ENCODE data around the gene SLC26A6.

The SLC26A6 gene, protein sequence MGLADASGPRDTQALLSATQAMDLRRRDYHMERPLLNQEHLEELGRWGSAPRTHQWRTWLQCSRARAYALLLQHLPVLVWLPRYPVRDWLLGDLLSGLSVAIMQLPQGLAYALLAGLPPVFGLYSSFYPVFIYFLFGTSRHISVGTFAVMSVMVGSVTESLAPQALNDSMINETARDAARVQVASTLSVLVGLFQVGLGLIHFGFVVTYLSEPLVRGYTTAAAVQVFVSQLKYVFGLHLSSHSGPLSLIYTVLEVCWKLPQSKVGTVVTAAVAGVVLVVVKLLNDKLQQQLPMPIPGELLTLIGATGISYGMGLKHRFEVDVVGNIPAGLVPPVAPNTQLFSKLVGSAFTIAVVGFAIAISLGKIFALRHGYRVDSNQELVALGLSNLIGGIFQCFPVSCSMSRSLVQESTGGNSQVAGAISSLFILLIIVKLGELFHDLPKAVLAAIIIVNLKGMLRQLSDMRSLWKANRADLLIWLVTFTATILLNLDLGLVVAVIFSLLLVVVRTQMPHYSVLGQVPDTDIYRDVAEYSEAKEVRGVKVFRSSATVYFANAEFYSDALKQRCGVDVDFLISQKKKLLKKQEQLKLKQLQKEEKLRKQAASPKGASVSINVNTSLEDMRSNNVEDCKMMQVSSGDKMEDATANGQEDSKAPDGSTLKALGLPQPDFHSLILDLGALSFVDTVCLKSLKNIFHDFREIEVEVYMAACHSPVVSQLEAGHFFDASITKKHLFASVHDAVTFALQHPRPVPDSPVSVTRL

DNA sequence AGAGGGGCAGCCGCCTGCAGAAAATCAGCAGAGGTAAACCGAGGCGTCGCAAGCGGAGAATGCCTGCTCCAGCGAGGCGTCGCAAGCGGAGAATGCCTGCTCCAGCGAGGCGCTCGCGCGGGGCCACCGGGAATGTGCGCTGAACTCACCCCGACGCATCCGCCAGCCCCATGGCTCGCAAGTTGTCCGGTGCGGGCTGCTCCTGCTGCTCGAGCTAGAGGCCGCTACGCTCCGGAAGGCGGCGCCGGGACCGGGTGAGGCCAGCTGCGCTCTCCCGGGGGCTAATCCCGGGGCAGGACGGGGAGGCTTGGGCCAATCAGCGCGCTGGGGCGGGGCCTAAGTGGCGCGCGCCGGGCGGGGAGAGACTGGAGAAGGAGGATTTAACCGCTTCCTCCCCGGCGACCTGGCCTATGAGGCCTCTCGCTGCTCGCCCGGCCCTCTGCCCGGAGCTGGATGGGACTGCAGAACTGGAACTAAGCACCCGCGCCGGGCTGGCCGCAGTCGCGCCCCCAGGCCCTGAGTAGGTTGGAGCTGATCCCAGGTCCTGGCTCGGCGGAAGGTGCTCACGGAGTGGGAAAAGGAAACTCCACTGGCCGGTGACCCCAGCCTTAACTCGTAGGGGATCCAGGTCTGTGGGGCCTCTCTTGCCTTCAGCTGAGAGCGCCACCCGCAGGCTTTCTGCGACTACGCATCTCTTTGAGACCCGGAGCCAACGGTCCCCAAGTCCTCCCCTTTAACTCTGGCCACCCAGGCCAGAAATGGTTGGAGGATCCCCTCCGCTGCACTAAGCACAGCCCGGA lies at the start of gene SLC26A6:
Gene SLC26A6, minus strand, starts transcription at position 240 of the 800 bp plus-strand sequence. Its CDS starts 68 bp downstream, at position 172.
- TF ChIP-seq, protein P1, sequence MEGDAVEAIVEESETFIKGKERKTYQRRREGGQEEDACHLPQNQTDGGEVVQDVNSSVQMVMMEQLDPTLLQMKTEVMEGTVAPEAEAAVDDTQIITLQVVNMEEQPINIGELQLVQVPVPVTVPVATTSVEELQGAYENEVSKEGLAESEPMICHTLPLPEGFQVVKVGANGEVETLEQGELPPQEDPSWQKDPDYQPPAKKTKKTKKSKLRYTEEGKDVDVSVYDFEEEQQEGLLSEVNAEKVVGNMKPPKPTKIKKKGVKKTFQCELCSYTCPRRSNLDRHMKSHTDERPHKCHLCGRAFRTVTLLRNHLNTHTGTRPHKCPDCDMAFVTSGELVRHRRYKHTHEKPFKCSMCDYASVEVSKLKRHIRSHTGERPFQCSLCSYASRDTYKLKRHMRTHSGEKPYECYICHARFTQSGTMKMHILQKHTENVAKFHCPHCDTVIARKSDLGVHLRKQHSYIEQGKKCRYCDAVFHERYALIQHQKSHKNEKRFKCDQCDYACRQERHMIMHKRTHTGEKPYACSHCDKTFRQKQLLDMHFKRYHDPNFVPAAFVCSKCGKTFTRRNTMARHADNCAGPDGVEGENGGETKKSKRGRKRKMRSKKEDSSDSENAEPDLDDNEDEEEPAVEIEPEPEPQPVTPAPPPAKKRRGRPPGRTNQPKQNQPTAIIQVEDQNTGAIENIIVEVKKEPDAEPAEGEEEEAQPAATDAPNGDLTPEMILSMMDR (conservative IDR thresholded peaks at IDR 0.05) = peak; percentile 73
- peak; percentile 53; the same call in 1 of the 2 replicates for TF ChIP-seq ZFX (IDR thresholded peaks at IDR 0.05)
- peak within 1 kb of the TSS; percentile 95 for H3K27ac ChIP-seq

DNA sequence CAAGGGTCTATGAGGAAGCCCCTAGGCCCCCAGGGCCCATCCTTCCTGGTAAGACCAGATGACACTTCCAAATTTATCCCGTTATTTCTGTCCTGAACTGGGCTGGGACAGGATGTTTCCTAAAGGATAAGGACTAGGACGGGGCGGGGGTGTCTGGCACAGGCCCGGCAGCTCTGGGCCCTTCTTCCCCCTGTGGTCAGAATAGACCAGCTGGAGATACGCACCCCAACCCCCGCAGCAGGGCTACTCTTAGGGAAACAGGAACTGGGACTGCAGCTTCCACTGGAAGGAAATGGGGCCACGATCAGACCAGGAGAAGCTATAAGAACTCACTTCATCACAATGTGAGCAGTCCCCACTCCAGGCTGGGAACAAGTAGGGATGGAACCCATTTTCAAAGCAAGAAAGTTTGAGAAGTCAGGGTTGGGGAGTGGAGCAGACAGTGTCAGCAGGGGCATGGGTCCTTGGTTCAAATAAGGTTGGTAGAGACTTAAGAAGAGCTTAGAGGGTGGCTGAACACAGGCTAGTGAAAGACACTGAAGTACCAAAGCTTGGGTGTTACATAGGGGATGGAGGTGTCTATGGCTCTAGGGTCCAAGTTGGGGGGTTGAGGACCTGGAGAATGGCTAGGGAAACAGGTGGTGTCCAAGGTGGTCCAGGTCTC lies 49.4 kb upstream of the SLC26A6 start:
- TF ChIP-seq, protein P1 (conservative IDR thresholded peaks at IDR 0.05) = no peak
- TF ChIP-seq ZFX (IDR thresholded peaks at IDR 0.05) = no peak
- H3K27ac ChIP-seq = peak overlapping the region; percentile 91

DNA sequence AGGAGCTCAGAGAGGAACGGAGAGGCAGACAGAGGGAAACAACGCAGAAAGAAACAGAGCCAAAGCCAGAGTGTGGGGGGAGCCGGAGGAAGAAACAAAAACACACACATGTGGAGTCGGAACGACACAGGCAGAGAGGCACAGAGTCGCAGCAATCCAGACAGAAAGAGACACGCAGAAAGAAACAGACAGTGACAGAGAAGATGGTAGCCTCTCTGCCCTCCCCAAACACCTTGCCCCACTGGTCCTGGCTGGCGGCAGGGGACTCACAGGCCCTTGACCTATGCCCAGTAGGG lies 48.7 kb upstream of the SLC26A6 start:
- no peak for TF ChIP-seq ZFX (IDR thresholded peaks at IDR 0.05)
- TF ChIP-seq, protein P1 (conservative IDR thresholded peaks at IDR 0.05) = no peak
- H3K27ac ChIP-seq = peak overlapping the region; percentile 91

DNA sequence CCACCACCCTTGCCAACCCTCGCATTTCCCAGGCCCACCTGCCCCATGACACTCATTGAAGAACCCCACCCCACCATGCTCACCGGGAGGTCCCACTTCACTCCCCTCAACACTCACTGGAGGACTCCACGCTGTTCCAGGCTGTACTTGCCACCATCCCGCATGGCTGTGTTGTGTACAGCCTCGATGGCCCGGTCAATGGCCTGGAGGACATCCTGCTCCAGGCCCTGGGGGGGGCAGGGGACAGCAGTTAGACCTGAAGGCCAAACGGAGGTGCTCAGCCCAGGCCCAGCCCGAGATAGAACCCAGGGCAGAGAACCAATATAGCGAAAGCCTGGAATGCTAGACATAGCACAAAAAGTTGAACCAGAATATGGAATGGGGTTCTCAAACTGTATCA lies 47.5 kb upstream of the SLC26A6 start:
- H3K27ac ChIP-seq = peak overlapping the region; percentile 91; the same call in 1 of the 2 replicates
- TF ChIP-seq ZFX (IDR thresholded peaks at IDR 0.05) = no peak
- TF ChIP-seq, protein P1 (conservative IDR thresholded peaks at IDR 0.05) = no peak

DNA sequence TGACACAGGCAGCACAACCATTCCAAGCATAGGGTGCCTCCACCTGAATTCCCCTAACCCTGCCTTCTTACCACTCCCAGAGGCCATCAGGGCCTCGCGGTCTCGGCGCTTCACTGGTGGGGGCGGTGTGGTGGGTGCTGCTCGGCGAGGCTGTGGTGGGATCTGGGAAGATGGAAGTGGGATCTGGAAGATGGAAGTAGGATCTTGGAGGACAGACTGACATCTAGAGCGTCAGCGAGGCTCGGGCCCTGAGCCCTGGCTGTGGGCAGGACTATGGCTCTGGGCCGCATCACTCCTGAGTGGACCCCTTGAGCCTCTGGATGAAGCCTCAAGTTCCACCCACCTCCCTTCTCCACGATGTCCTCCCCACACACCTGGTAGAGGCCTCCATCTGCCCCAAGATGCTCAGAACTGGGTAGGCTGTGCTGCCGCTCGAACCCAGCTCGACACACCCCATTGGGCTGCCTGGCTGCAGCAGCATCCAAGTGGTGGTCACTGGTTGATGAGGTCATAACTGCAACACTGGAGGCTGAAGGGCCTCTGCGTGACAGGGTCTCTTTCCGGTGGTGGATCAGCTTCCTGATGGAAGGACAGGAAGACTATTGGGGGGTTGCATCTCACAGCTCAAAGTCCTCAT lies 46.8 kb upstream of the SLC26A6 start:
- no peak for TF ChIP-seq ZFX (IDR thresholded peaks at IDR 0.05)
- TF ChIP-seq, protein P1 (conservative IDR thresholded peaks at IDR 0.05) = no peak
- H3K27ac ChIP-seq = no peak overlapping the region

DNA sequence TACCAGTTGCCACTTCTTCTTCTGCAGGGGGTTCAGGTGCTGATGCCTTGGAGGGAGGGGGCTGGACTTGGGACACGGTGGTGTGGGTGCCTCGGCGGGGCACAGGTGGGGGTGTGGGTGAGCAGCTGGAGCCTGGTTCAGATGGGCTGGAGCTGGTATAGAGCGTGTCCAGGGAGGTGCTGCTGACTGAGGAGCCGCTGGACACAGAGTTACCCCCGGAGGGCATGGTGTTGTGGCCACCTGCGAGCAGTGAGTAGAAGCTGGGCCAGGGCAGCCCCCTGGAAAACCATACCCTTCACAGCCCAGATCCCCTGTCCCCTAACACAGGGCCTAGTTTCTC lies 46.2 kb upstream of the SLC26A6 start:
- H3K27ac ChIP-seq = no peak overlapping the region
- TF ChIP-seq, protein P1 (conservative IDR thresholded peaks at IDR 0.05) = no peak
- no peak for TF ChIP-seq ZFX (IDR thresholded peaks at IDR 0.05)
